ENCODE results near the gene OGFOD1. TPM values are rescaled to one million over a fixed set of nuclear protein-coding genes. Genes with fewer than 3 reads are reported as not detected.

The OGFOD1 gene
- total RNA-seq, 1 experiment from 2014 or later, result 51.6 TPM

GRCh38 chr16:56512025-56512424 lies 60.7 kb downstream of the OGFOD1 start:
- CTCF ChIA-PET, result no interaction called here
- Histone ChIP-seq H3K9ac (ENCODE audit: low read length) (no peak overlapping the region), H3K27ac (ENCODE audit: low read depth, low read length) (no peak overlapping the region), H3K4me2 (ENCODE audit: low read length) (no peak overlapping the region), H3K27me3 (ENCODE audit: insufficient read depth, low read length) (no peaks in the 10 kb centered on the region), H4K20me1 (ENCODE audit: insufficient read depth) (no peaks in the 10 kb centered on the region), H3K9me2 (ENCODE audit: insufficient read depth) (no peaks in the 10 kb centered on the region), H3K4me3 (replicated peaks in 1 of 2; ENCODE audit: low read depth in 1 of 2, low read length in 2 of 2) (no peak overlapping the region), H3K9me3 (ENCODE audit: control insufficient read depth in 1 of 2, insufficient read depth in 1 of 2, low read depth in 1 of 2, low read length in 2 of 2) (no peaks in the 10 kb centered on the region), H3K4me1 (ENCODE audit: control insufficient read depth in 1 of 2, insufficient read depth in 2 of 2, low read length in 2 of 2) (no peaks in the 10 kb centered on the region), H3K36me3 (ENCODE audit: control insufficient read depth in 1 of 2, insufficient read depth in 2 of 2, low read length in 2 of 2) (peaks cover 0 to 12% of the 10 kb centered on the region in 2 experiments; a peak in 1 of 4 replicates), H2AFZ (ENCODE audit: low read depth, low read length, poor library complexity, severe bottlenecking) (no peak overlapping the region), H3K79me2 (ENCODE audit: insufficient read depth, low read length) (no peaks in the 10 kb centered on the region)
- DNase-seq (ENCODE audit: low read depth, low spot score), result no peak
- RAD21 ChIA-PET (ENCODE audit: low non-redundant PET in 1 of 2, low total read pairs in 2 of 2, uncharacterized antibody in 2 of 2, unreplicated experiment in 2 of 2), result no interaction called here
- POLR2A ChIA-PET, result no interaction called here
- intact Hi-C loops (cut with micrococcal nuclease), result loop anchor here (5.0 kb wide), 1 partner anchor 190 kb away; no protein-coding TSS in a partner anchor
- BruUV-seq (replicated peaks), result no TSS peak
- no peak for ATAC-seq
- TF ChIP-seq CBX3 (IDR thresholded peaks at IDR 0.05; ENCODE audit: low read depth) (no peak), ELF1 (IDR thresholded peaks at IDR 0.05; ENCODE audit: borderline replicate concordance, low read depth) (no peak), RAD21 (IDR thresholded peaks at IDR 0.05; ENCODE audit: low read depth) (no peak), POLR2AphosphoS5 (IDR thresholded peaks at IDR 0.05; ENCODE audit: low read depth, low read length) (no peak), MAX (IDR thresholded peaks at IDR 0.05) (no peak), FOSL1 (IDR thresholded peaks at IDR 0.05; ENCODE audit: low read depth) (no peak), SP1 (IDR thresholded peaks at IDR 0.05; ENCODE audit: low read depth) (no peak)
- TF ChIP-seq, protein P1, sequence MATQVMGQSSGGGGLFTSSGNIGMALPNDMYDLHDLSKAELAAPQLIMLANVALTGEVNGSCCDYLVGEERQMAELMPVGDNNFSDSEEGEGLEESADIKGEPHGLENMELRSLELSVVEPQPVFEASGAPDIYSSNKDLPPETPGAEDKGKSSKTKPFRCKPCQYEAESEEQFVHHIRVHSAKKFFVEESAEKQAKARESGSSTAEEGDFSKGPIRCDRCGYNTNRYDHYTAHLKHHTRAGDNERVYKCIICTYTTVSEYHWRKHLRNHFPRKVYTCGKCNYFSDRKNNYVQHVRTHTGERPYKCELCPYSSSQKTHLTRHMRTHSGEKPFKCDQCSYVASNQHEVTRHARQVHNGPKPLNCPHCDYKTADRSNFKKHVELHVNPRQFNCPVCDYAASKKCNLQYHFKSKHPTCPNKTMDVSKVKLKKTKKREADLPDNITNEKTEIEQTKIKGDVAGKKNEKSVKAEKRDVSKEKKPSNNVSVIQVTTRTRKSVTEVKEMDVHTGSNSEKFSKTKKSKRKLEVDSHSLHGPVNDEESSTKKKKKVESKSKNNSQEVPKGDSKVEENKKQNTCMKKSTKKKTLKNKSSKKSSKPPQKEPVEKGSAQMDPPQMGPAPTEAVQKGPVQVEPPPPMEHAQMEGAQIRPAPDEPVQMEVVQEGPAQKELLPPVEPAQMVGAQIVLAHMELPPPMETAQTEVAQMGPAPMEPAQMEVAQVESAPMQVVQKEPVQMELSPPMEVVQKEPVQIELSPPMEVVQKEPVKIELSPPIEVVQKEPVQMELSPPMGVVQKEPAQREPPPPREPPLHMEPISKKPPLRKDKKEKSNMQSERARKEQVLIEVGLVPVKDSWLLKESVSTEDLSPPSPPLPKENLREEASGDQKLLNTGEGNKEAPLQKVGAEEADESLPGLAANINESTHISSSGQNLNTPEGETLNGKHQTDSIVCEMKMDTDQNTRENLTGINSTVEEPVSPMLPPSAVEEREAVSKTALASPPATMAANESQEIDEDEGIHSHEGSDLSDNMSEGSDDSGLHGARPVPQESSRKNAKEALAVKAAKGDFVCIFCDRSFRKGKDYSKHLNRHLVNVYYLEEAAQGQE (IDR thresholded peaks at IDR 0.05; ENCODE audit: low read depth), result no peak

Data from HCT116 (cell line).